H1 (cell line): ENCODE measurements around the gene EHBP1. TPM values are rescaled to one million over a fixed set of nuclear protein-coding genes. Genes with fewer than 3 reads are reported as not detected.
A peak's percentile ranks its signal among the peaks of the same experiment; 100 is the strongest.

Source experiments
- CTCF ChIA-PET: fragments of 300-600 bp; sonication (Branson Sonifier 250); formaldehyde crosslinking; loops from one replicate; lab custom pipeline; 2021; ENCODE audit not compliant: partially characterized antibody; lab: Charles Lee
- POLR2A ChIA-PET: fragments of 300-600 bp; sonication (Branson Sonifier 250); formaldehyde crosslinking; loops from one replicate; lab custom pipeline; 2021; ENCODE audit warnings: inconsistent platforms; ENCODE audit not compliant: partially characterized antibody; lab: Charles Lee
- DNase-seq, 2 experiments: peaks; one replicate each; pipeline versions ENCODE4 v3.0.0 to v3.0.0-alpha.2; 2010 to 2022; ENCODE audit warnings: low spot score in 2 of 2, low read depth in 1 of 2, mixed read lengths in 1 of 2
- FAIRE-seq: peaks from 2 replicates; lab custom pipeline; 2011; peaks lifted over from hg19 to GRCh38; lab: Jason Lieb, UNC
- H2AFZ ChIP-seq: 2 replicates; pipeline ENCODE4 v1.8.1; 2012; ENCODE audit warnings: low read length, inconsistent platforms
- H2AK5ac ChIP-seq: 2 replicates; pipeline ENCODE4 v1.6.1; 2013; ENCODE audit warnings: low read depth, low read length
- H2BK120ac ChIP-seq: replicated peaks from 2 replicates; pipeline ENCODE3; 2013; ENCODE audit warnings: low read depth, low read length, inconsistent platforms
- H2BK12ac ChIP-seq: 2 replicates; pipeline ENCODE4 v1.6.1; 2013; ENCODE audit warnings: low read depth, low read length
- H2BK15ac ChIP-seq: 2 replicates; pipeline ENCODE4 v1.6.1; 2013; ENCODE audit warnings: low read length
- H2BK20ac ChIP-seq: 2 replicates; pipeline ENCODE4 v1.6.1; 2013; ENCODE audit warnings: low read length
- H2BK5ac ChIP-seq: 2 replicates; pipeline ENCODE4 v1.6.1; 2013; ENCODE audit warnings: low read depth, low read length
- H3K14ac ChIP-seq: 2 replicates; pipeline ENCODE4 v1.6.1; 2013; ENCODE audit warnings: inconsistent platforms; ENCODE audit not compliant: insufficient read length
- H3K18ac ChIP-seq: 2 replicates; pipeline ENCODE4 v1.6.1; 2013; ENCODE audit warnings: low read length; ENCODE audit errors: extremely low read depth
- H3K23ac ChIP-seq: 2 replicates; pipeline ENCODE4 v1.6.1; 2013; ENCODE audit warnings: inconsistent platforms; ENCODE audit not compliant: insufficient read length
- H3K23me2 ChIP-seq: 2 replicates; pipeline ENCODE4 v1.6.1; 2013; ENCODE audit warnings: low read depth, low read length
- H3K27ac ChIP-seq: 2 replicates; pipeline ENCODE4 v1.6.1; 2011; ENCODE audit warnings: low read depth, low read length, inconsistent platforms
- H3K27me3 ChIP-seq, 4 experiments: replicated peaks in 1 of 4; 1 replicate in 1 of 4; 2 replicates in 3 of 4; pipeline versions ENCODE4 v1.6.1 to v1.8.1; 2011 to 2013; ENCODE audit warnings: low read length in 3 of 4, mild to moderate bottlenecking in 3 of 4, inconsistent platforms in 2 of 4, mixed read lengths in 2 of 4, moderate library complexity in 1 of 4; ENCODE audit not compliant: control insufficient read depth in 3 of 4, insufficient read depth in 3 of 4; ENCODE audit errors: extremely low read depth in 1 of 4
- H3K36me3 ChIP-seq, 4 experiments: 2 replicates each; pipeline versions ENCODE4 v1.6.1 to v1.8.1; 2011 to 2013; ENCODE audit warnings: mild to moderate bottlenecking in 4 of 4, low read length in 3 of 4, moderate library complexity in 2 of 4, control low read depth in 1 of 4, inconsistent platforms in 1 of 4; ENCODE audit not compliant: insufficient read depth in 4 of 4, control insufficient read depth in 2 of 4
- H3K4ac ChIP-seq: replicated peaks from 2 replicates; pipeline ENCODE3; 2013; ENCODE audit warnings: low read length, low read depth, mixed read lengths, inconsistent platforms; ENCODE audit not compliant: insufficient read length
- H3K4me1 ChIP-seq, 4 experiments: replicated peaks in 1 of 4; 1 replicate in 1 of 4; 2 replicates in 3 of 4; pipeline versions ENCODE4 v1.6.1 to v1.8.1; 2011 to 2013; ENCODE audit warnings: low read length in 3 of 4, inconsistent platforms in 2 of 4, mixed read lengths in 1 of 4; ENCODE audit not compliant: insufficient read depth in 4 of 4, control insufficient read depth in 3 of 4
- H3K4me2 ChIP-seq, 2 experiments: 2 replicates each; pipeline versions ENCODE4 v1.6.1 to v1.8.1; 2011 to 2013; ENCODE audit warnings: low read depth in 2 of 2, low read length in 2 of 2, control low read depth in 1 of 2, inconsistent platforms in 1 of 2, mild to moderate bottlenecking in 1 of 2; ENCODE audit not compliant: insufficient read depth in 1 of 2
- H3K4me3 ChIP-seq, 4 experiments: fragments of 200-600, 300-600 bp in 1 of 4; sonication (generic), shearing (Covaris generic), sonication (Bioruptor Twin) in 1 of 4; 2 replicates each; pipeline versions ENCODE4 v1.5.1 to v1.8.1; 2011 to 2016; ENCODE audit warnings: low read length in 4 of 4, low read depth in 3 of 4, control low read depth in 2 of 4, inconsistent platforms in 2 of 4, mild to moderate bottlenecking in 2 of 4, mixed read lengths in 1 of 4, moderate library complexity in 1 of 4; ENCODE audit not compliant: insufficient read depth in 2 of 4; ENCODE audit errors: extremely low read depth in 1 of 4
- H3K56ac ChIP-seq: replicated peaks from 2 replicates; pipeline ENCODE3; 2013; ENCODE audit warnings: low read depth, mild to moderate bottlenecking, mixed read lengths, low read length, inconsistent platforms; ENCODE audit not compliant: insufficient read length
- H3K79me1 ChIP-seq: 2 replicates; pipeline ENCODE4 v1.6.1; 2013; ENCODE audit warnings: low read depth, low read length, control low read depth
- H3K79me2 ChIP-seq, 2 experiments: 2 replicates each; pipeline versions ENCODE4 v1.6.1 to v1.8.1; 2012 to 2013; ENCODE audit warnings: low read length in 2 of 2, mild to moderate bottlenecking in 2 of 2, inconsistent platforms in 1 of 2; ENCODE audit not compliant: insufficient read depth in 2 of 2, control insufficient read depth in 1 of 2
- H3K9ac ChIP-seq, 4 experiments: replicated peaks in 1 of 4; 1 replicate in 1 of 4; 2 replicates in 3 of 4; pipeline versions ENCODE4 v1.6.1 to v1.8.1; 2011 to 2013; ENCODE audit warnings: low read depth in 3 of 4, low read length in 3 of 4, control low read depth in 2 of 4, mild to moderate bottlenecking in 2 of 4, moderate library complexity in 2 of 4, inconsistent platforms in 1 of 4; ENCODE audit errors: extremely low read depth in 1 of 4
- H3K9me3 ChIP-seq, 2 experiments: 2 replicates each; pipeline versions ENCODE4 v1.6.1 to v1.8.1; 2012 to 2013; ENCODE audit warnings: mild to moderate bottlenecking in 2 of 2, moderate library complexity in 2 of 2, control low read depth in 1 of 2, inconsistent platforms in 1 of 2, low read depth in 1 of 2, low read length in 1 of 2, mixed read lengths in 1 of 2; ENCODE audit not compliant: insufficient read depth in 2 of 2
- H4K20me1 ChIP-seq, 2 experiments: replicated peaks in 1 of 2; 2 replicates each; pipeline versions ENCODE3 to v1.8.1; 2011 to 2013; ENCODE audit warnings: inconsistent platforms in 2 of 2, low read length in 2 of 2, mild to moderate bottlenecking in 1 of 2; ENCODE audit not compliant: insufficient read depth in 2 of 2, control insufficient read depth in 1 of 2
- H4K5ac ChIP-seq: 2 replicates; pipeline ENCODE4 v1.6.1; 2013; ENCODE audit warnings: low read length, low read depth, mixed read lengths, inconsistent platforms; ENCODE audit not compliant: insufficient read length
- H4K8ac ChIP-seq: 2 replicates; pipeline ENCODE4 v1.8.0; 2013; ENCODE audit warnings: mild to moderate bottlenecking, moderate library complexity, low read length, inconsistent platforms; ENCODE audit not compliant: insufficient read depth; ENCODE audit errors: extremely low read depth
- H4K91ac ChIP-seq: replicated peaks from 2 replicates; pipeline ENCODE3; 2013; ENCODE audit warnings: low read length, mixed read lengths, inconsistent platforms; ENCODE audit not compliant: insufficient read length
- WGBS, 2 experiments: shearing (Covaris generic) in 1 of 2; methylation state at CpG; one replicate each; pipeline versions ENCODE4 v1.1.6 to v1.1.7; 2013 to 2015; ENCODE audit warnings: low lambda C conversion rate in 2 of 2, mixed read lengths in 2 of 2, inconsistent platforms in 1 of 2, low coverage in 1 of 2, missing lambda C conversion rate in 1 of 2; ENCODE audit not compliant: insufficient replicate concordance in 2 of 2, insufficient coverage in 1 of 2, insufficient read length in 1 of 2; ENCODE audit errors: extremely low coverage in 1 of 2, missing lambda C conversion rate in 1 of 2; 5-methylcytosine and 5-hydroxymethylcytosine counted together
- polyA plus RNA-seq, 7 experiments: library from polyadenylated mRNA; depleted of rRNA in 3 of 7; stranded (reverse) in 5 of 7; unstranded in 2 of 7; fragments of >200 nt in 5 of 7; fragments of 200-250 nt in 2 of 7; gene quantifications; 1 replicate in 5 of 7; 2 replicates in 1 of 7; 4 replicates in 1 of 7; pipeline versions ENCODE4 v1.2.1 to v1.2.3, GENCODE V29; 2011 to 2013; ENCODE audit warnings: missing spikeins in 2 of 7, mixed read lengths in 2 of 7
- total RNA-seq: library from RNA; stranded (reverse); fragmentation: NEBNext Ultra II Directional; extraction: Animal tissue kit (Norgen Biotek cat#: 25700); gene quantifications from 2 replicates; pipeline ENCODE4 v1.2.1, GENCODE V29; 2021

The EHBP1 gene
- total and polyA plus RNA-seq, 2 of the 8 experiments (the other 6 are each of a cell fraction or from before 2014, with no cell fraction given) = 12.0 to 64.1 TPM

- CTCF ChIA-PET = interaction anchor here (7.9 kb wide), 1 partner anchor 10 kb away, joined by 50 read pairs; no protein-coding TSS in a partner anchor
- peak overlapping the region; percentile 97 for H2BK20ac ChIP-seq
- peak overlapping the region; percentile 83 to 86 for H3K4me2 ChIP-seq
Observed at GRCh38 chr2:63044362-63045327, 339.1 kb downstream of the EHBP1 start.

More at GRCh38 chr2:63044362-63045327, 339.1 kb downstream of the EHBP1 start:
- peak overlapping the region; percentile 97 for H2BK12ac ChIP-seq
- H3K27ac ChIP-seq = peak overlapping the region; percentile 32; the same call in 1 of the 2 replicates
- H2BK5ac ChIP-seq = peak overlapping the region; percentile 72; the same call in 1 of the 2 replicates
- H3K4me1 ChIP-seq = peaks cover 7 to 32% (median 16%) of the 10 kb centered on the region in 4 experiments
- peaks cover 22% of the 10 kb centered on the region for H3K23me2 ChIP-seq
- no peaks in the 10 kb centered on the region for H3K79me2 ChIP-seq
- no peak overlapping the region for H4K8ac ChIP-seq
- peak overlapping the region; percentile 93 for H4K91ac ChIP-seq
- no peaks in the 10 kb centered on the region for H3K79me1 ChIP-seq
- no peaks in the 10 kb centered on the region for H3K36me3 ChIP-seq
- H3K4me3 ChIP-seq = peak overlapping the region; percentile 26 to 74 (median 42)
- peak overlapping the region; percentile 56 for H4K5ac ChIP-seq
- H2BK15ac ChIP-seq = no peak overlapping the region; the same call in 1 of the 2 replicates
- no peak overlapping the region for H3K14ac ChIP-seq
- peaks cover 0 to 46% (median 33%) of the 10 kb centered on the region in 4 experiments; a peak in 5 of 7 replicates for H3K27me3 ChIP-seq
- H4K20me1 ChIP-seq = no peaks in the 10 kb centered on the region
- no peak overlapping the region; the same call in 1 of the 2 replicates for H2AFZ ChIP-seq
- 5% methylated on average over 31 of the region's 36 CpGs; no CpG with 5 or more reads in 1 of the 2 experiments for WGBS, 2 experiments
- POLR2A ChIA-PET = interaction anchor here (0.6 to 6.8 kb wide), 6 partner anchors 9 to 797 kb away, joined by 3 to 32 read pairs (median 4); partner anchors contain the start of gene UGP2
- H3K56ac ChIP-seq = no peak overlapping the region
- FAIRE-seq (peak; percentile 96), DNase-seq (peak in 1 of 2 experiments; percentile 82)
- H2BK120ac ChIP-seq = peak overlapping the region; percentile 24
- no peaks in the 10 kb centered on the region for H3K9me3 ChIP-seq
- peak overlapping the region; percentile 80 for H3K18ac ChIP-seq
- H3K4ac ChIP-seq = peak overlapping the region; percentile 0
- H3K23ac ChIP-seq = no peak overlapping the region
- H2AK5ac ChIP-seq = peak overlapping the region; percentile 76
- H3K9ac ChIP-seq = 0 out of 7 replicates have a peak overlapping the region, but pooled peaks of 1 of the 4 experiments have one; percentile 4
